OCI-LY3 (cell line): ENCODE data around the gene LAT.

ENCODE experiments used
- H2AFZ ChIP-seq: fragments of 200-600, 300-600 bp; shearing (Covaris generic); 2 replicates; pipeline ENCODE4 v1.6.0; 2014; ENCODE audit warnings: antibody characterized with exemption, low read depth, low read length
- H3K27ac ChIP-seq: fragments of 200-600, 300-600 bp; sonication (generic); 2 replicates; pipeline ENCODE4 v1.5.1; 2014; ENCODE audit warnings: mild to moderate bottlenecking, low read length, moderate library complexity, mixed read lengths
- H3K27me3 ChIP-seq: fragments of 200-600, 300-600 bp; sonication (generic); 2 replicates; pipeline ENCODE4 v1.6.1; 2014; ENCODE audit warnings: low read depth, low read length, mixed read lengths
- H3K36me3 ChIP-seq: fragments of 200-600, 300-600 bp; sonication (generic); replicated peaks from 2 replicates; pipeline ENCODE3; 2014; ENCODE audit warnings: low read depth, low read length, mixed read lengths
- H3K4me1 ChIP-seq: fragments of 300-600, 200-600 bp; sonication (generic); 2 replicates; pipeline ENCODE4 v1.6.1; 2014; ENCODE audit warnings: low read length, mixed read lengths
- H3K4me2 ChIP-seq: fragments of 200-600, 300-600 bp; sonication (generic); 2 replicates; pipeline ENCODE4 v1.6.1; 2014; ENCODE audit warnings: low read length, mixed read lengths
- H3K4me3 ChIP-seq: fragments of 300-600, 200-600 bp; sonication (generic); 2 replicates; pipeline ENCODE4 v1.5.1; 2014; ENCODE audit warnings: antibody characterized with exemption, mild to moderate bottlenecking, low read length, moderate library complexity
- H3K79me2 ChIP-seq: fragments of 300-600, 200-600 bp; shearing (Covaris generic); 2 replicates; pipeline ENCODE4 v1.6.1; 2014; ENCODE audit warnings: mild to moderate bottlenecking, low read length, mixed read lengths
- H3K9ac ChIP-seq: fragments of 300-600, 200-600 bp; shearing (Covaris generic); 2 replicates; pipeline ENCODE4 v1.6.0; 2014; ENCODE audit warnings: mild to moderate bottlenecking, low read length, moderate library complexity
- H3K9me3 ChIP-seq: fragments of 200-600, 300-600 bp; shearing (Covaris generic); 2 replicates; pipeline ENCODE4 v1.6.1; 2014; ENCODE audit warnings: low read length, mixed read lengths; ENCODE audit not compliant: insufficient read depth
- H4K20me1 ChIP-seq: fragments of 200-600, 300-600 bp; sonication (generic); 2 replicates; pipeline ENCODE4 v1.6.1; 2016; ENCODE audit warnings: low read length, mixed read lengths; ENCODE audit not compliant: insufficient read depth
- CTCF ChIP-seq: fragments of 200-600, 300-600 bp; sonication (generic); IDR thresholded peaks from 2 replicates; pipeline ENCODE4 v1.5.1; 2014; ENCODE audit warnings: antibody characterized with exemption, low read length, low read depth
- EZH2phosphoT487 ChIP-seq: fragments of 200-600 bp; shearing (Covaris generic); IDR thresholded peaks from 2 replicates; pipeline ENCODE4 v1.6.1; 2018; ENCODE audit warnings: antibody characterized with exemption, mixed run types, low read depth

LAT gene

GRCh38 chr16:29024278-29024677, 39.4 kb downstream of the LAT start:
- no peaks in the 10 kb centered on the region for H3K36me3 ChIP-seq
- H3K27me3 ChIP-seq: no peaks in the 10 kb centered on the region
- H3K27ac ChIP-seq: no peak overlapping the region
- no peak overlapping the region for H3K4me3 ChIP-seq
- no peak overlapping the region for H2AFZ ChIP-seq
- H4K20me1 ChIP-seq: no peaks in the 10 kb centered on the region
- no peak overlapping the region for H3K9ac ChIP-seq
- no peaks in the 10 kb centered on the region for H3K79me2 ChIP-seq
- H3K4me1 ChIP-seq: peaks cover 6% of the 10 kb centered on the region
- TF ChIP-seq EZH2phosphoT487: no peak
- no peak for TF ChIP-seq CTCF
- no peaks in the 10 kb centered on the region for H3K9me3 ChIP-seq
- no peak overlapping the region for H3K4me2 ChIP-seq

GRCh38 chr16:29025218-29025617, 40.4 kb downstream of the LAT start:
- Histone ChIP-seq H3K9me3 (no peaks in the 10 kb centered on the region), H3K27me3 (no peaks in the 10 kb centered on the region), H4K20me1 (no peaks in the 10 kb centered on the region), H3K9ac (no peak overlapping the region), H3K36me3 (no peaks in the 10 kb centered on the region), H3K79me2 (no peaks in the 10 kb centered on the region), H2AFZ (no peak overlapping the region), H3K27ac (no peak overlapping the region), H3K4me2 (no peak overlapping the region), H3K4me1 (peaks cover 10% of the 10 kb centered on the region), H3K4me3 (no peak overlapping the region)
- no peak for TF ChIP-seq EZH2phosphoT487
- TF ChIP-seq CTCF: no peak

GRCh38 chr16:29025735-29026134, 40.9 kb downstream of the LAT start:
- Histone ChIP-seq H2AFZ (no peak overlapping the region), H3K4me3 (no peak overlapping the region), H3K9ac (no peak overlapping the region), H3K27me3 (no peaks in the 10 kb centered on the region), H3K9me3 (no peaks in the 10 kb centered on the region), H3K79me2 (no peaks in the 10 kb centered on the region), H3K4me2 (no peak overlapping the region), H3K27ac (no peak overlapping the region), H3K36me3 (no peaks in the 10 kb centered on the region), H4K20me1 (no peaks in the 10 kb centered on the region), H3K4me1 (peaks cover 10% of the 10 kb centered on the region)
- no peak for TF ChIP-seq EZH2phosphoT487
- TF ChIP-seq CTCF: no peak

- peak overlapping the region; percentile 58 for H3K4me2 ChIP-seq
- no peaks in the 10 kb centered on the region for H3K79me2 ChIP-seq
- H3K27me3 ChIP-seq: no peaks in the 10 kb centered on the region
- H3K36me3 ChIP-seq: no peaks in the 10 kb centered on the region
- peaks cover 10% of the 10 kb centered on the region for H3K4me1 ChIP-seq
- H3K27ac ChIP-seq: no peak overlapping the region
- 0 out of 2 replicates have a peak overlapping the region, but pooled peaks have one; percentile 86 for H2AFZ ChIP-seq
- no peak for TF ChIP-seq EZH2phosphoT487
- TF ChIP-seq CTCF: no peak
- H3K9me3 ChIP-seq: no peaks in the 10 kb centered on the region
- H4K20me1 ChIP-seq: no peaks in the 10 kb centered on the region
- H3K4me3 ChIP-seq: peak overlapping the region; percentile 28
- no peak overlapping the region for H3K9ac ChIP-seq
Observed at GRCh38 chr16:29028457-29029167, 43.8 kb downstream of the LAT start.
